GM23248 (cell line): ENCODE measurements around the gene PKD2L1. TPM values are rescaled to one million over a fixed set of nuclear protein-coding genes. Genes with fewer than 3 reads are reported as not detected.

ENCODE experiments used
- DNase-seq: peaks from one replicate; pipeline ENCODE4 v3.0.0-alpha.2; 2015
- H2AFZ ChIP-seq: fragments of 200-600 bp; sonication (generic); 2 replicates; pipeline ENCODE4 v1.6.1; 2016; ENCODE audit warnings: antibody characterized with exemption
- H3F3A ChIP-seq: fragments of 200-600 bp; sonication (generic); 2 replicates; pipeline ENCODE4 v1.6.1; 2016; ENCODE audit warnings: mild to moderate bottlenecking, antibody characterized with exemption, mixed run types; ENCODE audit not compliant: insufficient read depth
- H3K27ac ChIP-seq: fragments of 200-600 bp; sonication (generic); 2 replicates; pipeline ENCODE4 v1.5.1; 2016; ENCODE audit warnings: mild to moderate bottlenecking
- H3K27me3 ChIP-seq: fragments of 200-600 bp; sonication (generic); replicated peaks from 2 replicates; pipeline ENCODE4 v1.6.1; 2016; ENCODE audit warnings: mild to moderate bottlenecking; ENCODE audit not compliant: insufficient read depth
- H3K36me3 ChIP-seq: fragments of 200-600 bp; sonication (generic); 2 replicates; pipeline ENCODE4 v1.6.1; 2016; ENCODE audit warnings: low read depth, mild to moderate bottlenecking
- H3K4me1 ChIP-seq: fragments of 200-600 bp; sonication (generic); 2 replicates; pipeline ENCODE4 v1.6.1; 2016; ENCODE audit warnings: mild to moderate bottlenecking; ENCODE audit not compliant: insufficient read depth
- H3K4me2 ChIP-seq: fragments of 200-600 bp; sonication (generic); one replicate; pipeline ENCODE4 v1.6.1; 2016; ENCODE audit warnings: mild to moderate bottlenecking; ENCODE audit not compliant: unreplicated experiment
- H3K4me3 ChIP-seq: fragments of 200-600 bp; sonication (generic); 2 replicates; pipeline ENCODE4 v1.5.1; 2016; ENCODE audit warnings: mild to moderate bottlenecking
- H3K79me2 ChIP-seq: fragments of 200-600 bp; sonication (generic); 2 replicates; pipeline ENCODE4 v1.6.1; 2016; ENCODE audit warnings: mild to moderate bottlenecking; ENCODE audit not compliant: insufficient read depth
- H3K9ac ChIP-seq: fragments of 200-600 bp; sonication (generic); 2 replicates; pipeline ENCODE4 v1.6.1; 2016; ENCODE audit warnings: mild to moderate bottlenecking
- H3K9me2 ChIP-seq: fragments of 200-600 bp; sonication (generic); 2 replicates; pipeline ENCODE4 v1.6.1; 2016; ENCODE audit warnings: mixed run types, mild to moderate bottlenecking, moderate library complexity; ENCODE audit not compliant: insufficient read depth
- H3K9me3 ChIP-seq: fragments of 200-600 bp; sonication (generic); one replicate; pipeline ENCODE4 v1.6.1; 2017; ENCODE audit warnings: low read depth
- H4K20me1 ChIP-seq: fragments of 200-600 bp; sonication (generic); 2 replicates; pipeline ENCODE4 v1.6.0; 2016; ENCODE audit not compliant: insufficient read depth
- EZH2 ChIP-seq: fragments of 200-600 bp; sonication (generic); IDR thresholded peaks from 2 replicates; pipeline ENCODE4 v1.6.1; 2018; ENCODE audit warnings: antibody characterized with exemption, mild to moderate bottlenecking; ENCODE audit not compliant: insufficient read depth, poor library complexity, severe bottlenecking
- EZH2phosphoT487 ChIP-seq: fragments of 200-600 bp; sonication (generic); IDR thresholded peaks from 2 replicates; pipeline ENCODE4 v1.6.1; 2018; ENCODE audit warnings: antibody characterized with exemption, moderate library complexity, mild to moderate bottlenecking, low read depth; ENCODE audit not compliant: insufficient read depth
- WGBS, 2 experiments: methylation state at CpG; one replicate each; pipeline ENCODE4 v1.1.6; 2015 to 2017; ENCODE audit warnings: low lambda C conversion rate in 2 of 2, low coverage in 1 of 2; ENCODE audit errors: missing lambda C conversion rate in 2 of 2; 5-methylcytosine and 5-hydroxymethylcytosine counted together
- in situ Hi-C: fragments of 300-500 bp; cut with MboI; formaldehyde crosslinking; loops from 2 replicates; pipeline ENCODE4 v1.15.0; 2020
- polyA plus RNA-seq: library from polyadenylated mRNA; unstranded; fragments of >200 nt; fragmentation: Nextera tagmentation; extraction: Ambion mirVana; gene quantifications from 2 replicates; pipeline ENCODE4 v1.2.1, GENCODE V29; 2016
- total RNA-seq: library from RNA; depleted of rRNA; stranded (reverse); fragments of >200 nt; shearing (Covaris generic); gene quantifications from 2 replicates; pipeline ENCODE4 v1.2.3, GENCODE V29; 2014

PKD2L1 gene
- total and polyA plus RNA-seq, 2 experiments from 2014 or later = not detected

GRCh38 chr10:100327007-100327717 lies 2.9 kb downstream of the PKD2L1 start:
- Histone ChIP-seq H3K27ac (no peak overlapping the region), H3K9me2 (no peaks in the 10 kb centered on the region), H3K9me3 (no peaks in the 10 kb centered on the region), H3K4me3 (no peak overlapping the region), H3K4me2 (no peak overlapping the region), H3K9ac (no peak overlapping the region), H3K27me3 (peaks cover 62% of the 10 kb centered on the region), H4K20me1 (no peaks in the 10 kb centered on the region), H3F3A (peaks cover 10% of the 10 kb centered on the region; the same call in 1 of the 2 replicates), H3K4me1 (peaks cover 7% of the 10 kb centered on the region; the same call in 1 of the 2 replicates), H3K36me3 (no peaks in the 10 kb centered on the region), H2AFZ (no peak overlapping the region), H3K79me2 (no peaks in the 10 kb centered on the region)
- 6 to 9% methylated on average over 8 of the region's 8 CpGs for WGBS, 2 experiments
- in situ Hi-C loops = loop anchor here (25.0 kb wide), 1 partner anchor 560 kb away; no protein-coding TSS in a partner anchor
- no peak for TF ChIP-seq EZH2
- no peak for TF ChIP-seq EZH2phosphoT487
- peak; percentile 72 for DNase-seq

GRCh38 chr10:100325158-100325557 lies 4.9 kb downstream of the PKD2L1 start:
- H4K20me1 ChIP-seq = no peaks in the 10 kb centered on the region
- WGBS, 2 experiments = 46 to 47% methylated on average over 7 of the region's 7 CpGs
- peaks cover 7% of the 10 kb centered on the region; the same call in 1 of the 2 replicates for H3K4me1 ChIP-seq
- TF ChIP-seq EZH2 (no peak), EZH2phosphoT487 (no peak)
- H3K36me3 ChIP-seq = no peaks in the 10 kb centered on the region
- no peak overlapping the region for H3K4me3 ChIP-seq
- in situ Hi-C loops = loop anchor here (25.0 kb wide), 1 partner anchor 562 kb away; no protein-coding TSS in a partner anchor
- peak; percentile 26 for DNase-seq
- no peaks in the 10 kb centered on the region for H3K9me2 ChIP-seq
- peaks cover 10% of the 10 kb centered on the region; the same call in 1 of the 2 replicates for H3F3A ChIP-seq
- no peak overlapping the region for H2AFZ ChIP-seq
- no peak overlapping the region for H3K4me2 ChIP-seq
- no peaks in the 10 kb centered on the region for H3K79me2 ChIP-seq
- H3K27me3 ChIP-seq = peaks cover 54% of the 10 kb centered on the region
- H3K27ac ChIP-seq = no peak overlapping the region
- no peaks in the 10 kb centered on the region for H3K9me3 ChIP-seq
- H3K9ac ChIP-seq = no peak overlapping the region

DNA sequence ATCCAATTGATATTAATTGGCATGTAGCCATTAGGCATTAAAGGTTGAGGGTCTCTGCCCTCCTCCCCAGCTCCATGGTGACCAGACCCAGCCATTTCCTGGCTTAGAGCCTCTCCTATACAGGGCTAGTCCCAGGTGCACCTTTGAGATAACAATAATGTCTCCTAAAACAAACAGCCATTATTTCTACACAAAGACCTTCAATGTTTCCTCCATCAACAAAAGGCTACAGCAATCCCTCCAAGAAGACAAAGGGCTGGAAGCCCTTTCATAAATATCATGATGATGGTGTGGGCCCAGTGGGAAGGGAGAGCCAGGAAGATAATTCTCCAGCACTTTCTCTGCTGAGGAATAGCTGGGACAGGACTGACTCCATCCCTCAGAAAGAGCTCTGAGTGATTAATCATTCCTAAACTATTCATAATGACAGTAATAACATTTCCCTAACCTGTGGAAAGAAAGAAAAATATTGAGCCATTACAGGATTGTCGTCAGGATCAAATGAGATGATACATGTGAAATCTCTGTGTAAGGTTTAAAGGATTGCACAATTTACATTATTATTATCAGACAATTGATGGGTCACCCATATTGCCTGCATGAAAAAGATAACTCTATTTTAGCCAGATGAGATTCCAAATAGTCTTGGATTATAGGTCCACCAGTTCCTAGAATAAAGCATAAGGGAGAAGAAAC lies 10.2 kb downstream of the PKD2L1 start:
- Histone ChIP-seq H3K9me2 (no peaks in the 10 kb centered on the region), H4K20me1 (no peaks in the 10 kb centered on the region), H3K4me2 (no peak overlapping the region), H3K27me3 (peaks cover 31% of the 10 kb centered on the region), H3K27ac (no peak overlapping the region), H3F3A (no peaks in the 10 kb centered on the region), H3K4me3 (no peak overlapping the region), H3K79me2 (no peaks in the 10 kb centered on the region), H2AFZ (no peak overlapping the region), H3K9ac (no peak overlapping the region), H3K9me3 (no peaks in the 10 kb centered on the region), H3K36me3 (no peaks in the 10 kb centered on the region), H3K4me1 (no peaks in the 10 kb centered on the region)
- TF ChIP-seq EZH2phosphoT487 = no peak
- TF ChIP-seq EZH2 = no peak
- no peak for DNase-seq
- WGBS, 2 experiments = 47% methylated on average over 1 of the region's 1 CpG
- in situ Hi-C loops = no loop called here

DNA sequence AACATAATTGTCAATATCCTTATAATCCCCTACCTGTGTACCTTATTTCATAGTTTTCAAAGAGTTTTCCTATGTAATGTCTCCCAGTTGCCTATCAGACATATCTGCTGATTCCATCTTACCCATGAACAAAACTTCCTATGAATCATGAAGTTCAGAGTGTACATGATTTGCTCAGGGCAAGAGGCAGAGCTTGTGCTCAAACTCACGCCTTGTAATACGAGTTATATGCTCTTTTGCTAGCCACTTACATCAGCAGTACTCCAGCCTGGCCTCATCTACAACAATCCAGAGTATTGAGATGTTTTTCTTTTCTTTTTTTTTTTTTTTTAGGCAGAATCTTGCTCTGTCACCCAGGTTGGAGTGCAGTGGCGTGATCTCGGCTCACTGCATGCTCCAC lies 11.8 kb downstream of the PKD2L1 start:
- no peaks in the 10 kb centered on the region for H3K79me2 ChIP-seq

More for the DNA sequence above, 11.8 kb downstream of the PKD2L1 start:
- Histone ChIP-seq H3K9me3 (no peaks in the 10 kb centered on the region), H3K27me3 (peaks cover 34% of the 10 kb centered on the region), H4K20me1 (no peaks in the 10 kb centered on the region), H3K27ac (no peak overlapping the region), H3K9ac (no peak overlapping the region), H3K9me2 (no peaks in the 10 kb centered on the region), H3K36me3 (no peaks in the 10 kb centered on the region), H3K4me3 (no peak overlapping the region), H3F3A (no peaks in the 10 kb centered on the region), H3K4me1 (no peaks in the 10 kb centered on the region), H3K4me2 (no peak overlapping the region), H2AFZ (no peak overlapping the region)
- WGBS, 2 experiments = 49 to 54% methylated on average over 4 of the region's 4 CpGs
- in situ Hi-C loops = no loop called here
- DNase-seq = no peak
- TF ChIP-seq EZH2 = no peak
- TF ChIP-seq EZH2phosphoT487 = no peak
